M059J (cell line): Measurements from ENCODE around the gene DLST. TPM values are rescaled to one million over a fixed set of nuclear protein-coding genes. Genes with fewer than 3 reads are reported as not detected.
"Not testable (repeated sequence)": the region's sequence is repeated elsewhere in the genome, so short reads cannot be mapped to it uniquely, and the experiment has no call there.

Source experiments
- DNase-seq: peaks from one replicate; pipeline ENCODE4 v3.0.0-alpha.2; 2012; ENCODE audit warnings: low read depth
- total RNA-seq: library from RNA; depleted of rRNA; stranded (reverse); fragments of >200 nt; shearing (Covaris generic); gene quantifications from 2 replicates; pipeline ENCODE4 v1.2.3, GENCODE V29; 2014

The DLST gene
- total RNA-seq, 1 experiment from 2014 or later: 36.1 TPM

DNA sequence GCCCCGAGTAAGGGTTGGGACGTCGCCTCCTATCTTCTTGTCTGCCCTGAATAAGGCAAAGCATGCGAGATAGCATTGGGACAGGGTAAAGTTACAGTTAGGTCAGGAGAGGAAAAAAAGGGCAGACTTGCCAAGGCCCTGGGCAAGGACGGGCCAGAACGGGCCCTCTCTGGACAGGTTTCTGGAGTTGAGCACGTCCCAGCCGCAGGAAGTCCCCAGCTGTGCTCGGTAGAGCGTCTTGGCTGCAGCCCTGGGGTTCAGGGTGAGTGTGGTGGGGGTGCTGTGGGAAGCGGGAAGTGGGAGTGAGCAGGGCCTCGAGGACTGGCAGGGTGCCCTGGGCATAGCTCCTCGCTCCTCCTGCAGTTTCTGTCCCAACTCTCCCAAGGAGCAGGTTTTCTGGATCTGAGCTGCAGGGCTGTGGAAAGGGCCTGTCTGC, 35.9 kb downstream of the DLST start:
- no peak for DNase-seq

DNA sequence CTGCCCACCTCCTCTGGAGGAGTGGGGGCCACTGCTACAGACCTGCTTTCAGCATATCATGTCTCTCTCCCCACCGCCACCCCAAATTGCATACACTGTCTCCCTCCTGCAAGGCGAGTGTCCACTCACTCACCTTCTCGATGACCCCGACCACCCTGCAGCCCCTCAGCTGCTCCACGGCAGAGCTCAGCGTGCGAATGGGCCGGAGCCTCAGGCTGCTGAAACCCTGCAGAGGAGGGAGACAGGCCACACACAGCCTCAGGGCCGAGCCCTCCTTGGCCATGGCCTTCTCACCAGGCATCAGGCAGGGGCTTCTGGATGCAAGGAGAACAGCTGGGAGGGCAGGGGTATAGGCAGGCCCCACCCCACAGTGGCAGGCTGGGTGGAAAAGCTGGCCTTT, 36.7 kb downstream of the DLST start:
- DNase-seq: no peak

DNA sequence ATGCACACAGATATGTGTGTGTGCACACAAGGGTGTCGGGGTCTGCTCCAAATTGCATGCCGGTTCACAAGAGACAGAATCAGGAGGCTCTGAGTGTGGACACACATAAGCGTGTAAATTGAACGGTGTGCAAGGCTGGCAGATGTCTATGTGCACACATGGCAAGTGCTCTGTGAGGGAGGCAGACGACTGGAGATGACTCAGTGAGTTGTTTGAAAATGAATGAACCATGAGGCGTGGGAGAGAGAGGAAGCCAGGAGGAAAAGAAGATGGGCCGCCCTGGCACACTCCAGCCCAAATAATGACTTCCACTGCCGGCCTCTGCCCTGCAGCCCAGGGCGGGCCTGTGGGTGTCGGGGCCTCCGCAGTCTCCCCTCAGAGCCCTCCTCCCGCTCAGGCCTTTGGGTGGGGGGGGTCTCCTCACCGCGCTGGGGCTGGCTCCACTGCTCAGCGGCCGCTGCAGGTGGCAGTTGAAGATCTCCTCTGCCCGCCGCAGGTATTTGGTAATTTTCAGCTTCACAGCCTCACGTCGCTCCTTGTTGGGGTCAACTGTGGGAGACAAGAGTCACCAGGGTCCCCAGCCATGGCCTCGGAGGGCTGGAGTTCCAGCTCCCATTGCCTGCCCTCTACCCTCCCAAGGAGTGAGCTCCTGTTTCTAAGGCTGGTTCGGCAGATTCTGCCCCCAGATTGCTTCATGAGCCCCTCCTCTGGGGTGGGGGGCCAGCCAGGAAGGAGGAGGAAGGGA, 37.9 kb downstream of the DLST start:
- no peak for DNase-seq

DNA sequence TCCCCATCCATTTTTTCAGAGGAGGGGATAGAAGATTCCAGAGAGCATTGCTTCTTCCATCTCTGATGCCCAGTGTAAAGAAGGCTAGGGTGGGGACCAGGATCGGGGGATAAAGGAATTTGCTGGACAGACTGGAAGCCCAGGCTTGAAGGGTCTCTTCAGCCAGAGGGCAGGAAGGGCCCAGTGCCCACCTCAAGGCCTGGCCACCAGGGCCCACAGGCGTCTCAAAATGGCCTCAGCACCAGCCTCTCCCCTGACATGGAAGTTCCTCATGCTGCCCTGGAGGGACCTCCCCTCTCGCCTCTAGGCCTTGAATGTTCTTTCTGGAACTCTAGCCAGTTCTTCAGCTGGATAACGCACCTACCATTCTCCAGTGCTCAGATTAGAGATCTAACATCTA, 38.6 kb downstream of the DLST start:
- DNase-seq: no peak

DNA sequence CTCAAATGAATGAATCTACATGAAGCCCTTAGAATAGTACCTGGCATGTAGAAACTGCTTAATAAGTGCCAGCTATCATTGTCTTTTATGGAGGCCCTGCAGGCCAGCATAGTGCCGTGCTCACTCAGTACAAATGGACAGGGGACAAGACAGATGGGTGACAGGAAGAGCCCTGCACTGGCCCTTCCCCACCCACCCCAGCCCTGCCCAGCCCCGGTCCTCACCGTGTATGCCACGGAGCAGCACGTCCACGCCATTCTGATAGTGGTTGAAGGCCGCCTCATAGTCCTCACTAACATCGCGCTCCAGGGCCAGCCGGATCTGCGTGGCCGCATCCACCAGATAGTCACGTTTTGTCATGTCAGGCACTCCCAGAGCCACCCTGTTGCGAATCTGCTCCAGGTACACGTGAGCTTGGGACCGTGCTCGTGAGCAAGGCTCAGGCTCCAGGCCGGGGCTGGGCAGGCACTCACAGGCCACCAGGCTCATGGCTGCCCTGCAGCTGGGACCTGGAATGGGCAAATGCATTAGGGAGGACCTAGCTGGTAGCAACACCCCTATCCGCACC, 39.4 kb downstream of the DLST start:
- no peak for DNase-seq

DNA sequence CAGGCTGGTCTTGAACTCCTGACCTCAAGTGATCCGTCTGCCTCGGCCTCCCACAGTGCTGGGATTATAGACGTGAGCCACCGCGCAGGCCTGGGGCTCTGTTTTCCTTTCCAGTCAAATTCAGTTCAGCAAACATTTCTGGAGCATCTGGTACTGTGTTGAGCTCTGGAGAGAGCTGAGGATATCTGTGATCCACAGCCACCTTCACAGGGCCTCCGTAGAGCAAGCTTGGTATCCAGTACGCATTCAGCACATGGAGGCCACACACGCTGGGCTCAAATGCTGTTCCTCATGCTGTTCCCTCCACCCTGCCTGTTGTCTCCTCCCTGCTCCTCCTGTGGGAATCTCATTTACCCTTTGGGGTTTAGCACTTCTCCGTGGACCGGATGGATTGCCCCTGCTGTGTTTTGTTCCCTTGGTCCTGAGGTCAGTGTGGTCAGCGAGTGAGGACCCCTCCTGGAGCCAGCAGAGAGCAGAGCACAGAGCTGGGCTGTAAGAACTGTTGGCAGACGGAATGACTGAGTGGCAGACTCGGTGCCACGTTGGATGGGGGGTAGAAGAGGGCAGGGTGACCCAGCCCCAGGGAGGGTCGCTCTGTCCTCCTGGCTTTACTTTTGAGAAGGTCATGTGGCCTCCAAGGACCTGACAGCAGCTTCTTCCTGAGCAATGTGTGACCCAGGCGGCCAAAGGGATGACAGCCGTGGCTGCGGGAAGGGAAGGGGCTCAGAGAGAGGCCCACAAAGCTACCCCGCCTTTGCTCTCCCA, 40.5 kb downstream of the DLST start:
- DNase-seq: no peak

DNA sequence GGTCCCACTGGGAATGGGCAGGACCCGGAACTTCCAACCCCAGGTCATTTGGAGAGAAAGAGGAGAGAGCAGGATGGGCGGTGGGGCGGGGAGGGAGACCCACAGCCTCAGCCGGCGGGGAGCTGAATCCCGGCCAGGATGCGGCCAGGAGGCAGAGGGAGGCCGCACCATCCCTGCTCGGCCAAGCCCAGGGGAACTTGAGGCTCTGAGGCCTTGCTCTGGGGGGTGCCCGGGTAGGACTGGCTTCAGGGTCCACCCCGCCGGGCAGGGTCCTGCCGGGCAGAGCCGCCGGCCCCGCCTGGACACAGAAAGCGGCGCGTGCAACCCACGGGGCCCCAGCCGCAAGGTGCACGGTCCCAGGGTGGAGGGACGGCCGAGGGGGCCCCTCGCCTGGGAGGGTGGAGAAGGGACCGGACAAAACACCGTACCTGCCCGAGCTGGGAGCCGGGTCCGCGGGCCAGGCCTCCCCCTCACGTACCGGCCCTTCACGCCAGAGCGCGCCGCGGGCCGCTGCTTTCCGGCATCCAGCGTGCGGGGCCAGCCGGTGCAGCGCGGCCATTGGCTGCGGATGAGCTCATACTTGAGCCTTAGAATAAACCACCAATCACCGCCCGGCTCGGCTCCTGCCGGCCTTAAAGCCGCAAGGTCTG, 41.2 kb downstream of the DLST start, which contains the start of gene RPS6KL1:
Gene RPS6KL1, minus strand, starts transcription at position 509 of the 650 bp plus-strand sequence. CDS start 1,719 bp downstream, outside the sequence.
- DNase-seq: peak; percentile 54

DNA sequence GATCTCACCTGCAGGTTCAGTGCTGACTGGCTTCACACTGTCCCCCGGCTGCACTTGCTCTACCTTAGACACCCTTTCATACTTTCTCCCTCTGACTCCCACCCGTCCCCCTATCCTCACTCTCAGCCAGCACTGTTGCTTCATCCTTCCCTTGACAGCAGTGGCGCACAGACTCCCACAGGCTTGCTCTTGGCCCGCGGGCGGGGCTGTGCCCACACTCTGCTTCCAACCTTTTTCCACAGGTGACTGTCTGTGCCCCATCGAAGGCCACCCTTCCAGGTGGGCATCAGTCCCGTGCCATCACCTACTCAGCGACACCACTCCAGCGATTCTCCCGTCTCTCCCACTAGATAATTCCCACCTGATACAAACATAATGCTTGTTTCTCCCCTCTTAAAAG, 42.3 kb downstream of the DLST start:
- DNase-seq: no peak

DNA sequence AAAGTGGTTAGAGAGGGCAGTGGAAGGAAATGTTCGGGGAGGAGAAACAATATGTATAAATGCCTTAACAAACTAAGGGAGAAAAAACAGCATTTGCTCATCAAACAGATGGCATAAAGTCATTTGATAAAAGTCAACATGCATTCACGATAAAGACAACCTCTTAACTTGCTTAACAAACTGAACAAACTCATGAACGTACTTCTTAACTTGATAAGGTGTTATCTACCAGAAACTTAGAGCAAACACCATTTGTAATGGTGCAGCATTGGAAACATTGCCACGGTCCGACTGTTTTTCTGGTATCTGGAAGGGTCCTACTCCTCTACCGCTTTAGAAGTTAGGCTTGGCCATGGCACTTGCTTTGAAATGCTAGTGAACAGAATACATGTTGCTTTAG, 45.5 kb downstream of the DLST start:
- DNase-seq: no peak

DNA sequence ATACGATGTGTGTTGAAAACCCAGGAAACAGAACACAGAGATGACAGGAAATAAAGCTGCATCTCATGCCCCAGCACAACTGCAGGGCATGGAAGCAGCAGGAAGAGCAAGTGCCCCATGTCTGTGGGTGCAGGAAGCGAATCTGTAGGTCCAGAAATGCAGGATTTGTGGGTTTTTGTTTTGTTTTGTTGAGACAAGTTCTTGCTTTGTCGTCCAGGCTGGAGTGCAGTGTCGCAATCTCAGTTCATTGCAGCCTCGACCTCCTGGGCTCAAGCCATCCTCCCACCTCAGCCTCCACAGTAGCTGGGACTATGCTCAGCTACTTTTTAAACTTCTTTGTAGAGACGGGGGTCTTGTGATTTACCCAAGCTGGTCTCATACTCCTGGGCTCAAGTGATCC, 47.5 kb downstream of the DLST start:
- no peak for DNase-seq

DNA sequence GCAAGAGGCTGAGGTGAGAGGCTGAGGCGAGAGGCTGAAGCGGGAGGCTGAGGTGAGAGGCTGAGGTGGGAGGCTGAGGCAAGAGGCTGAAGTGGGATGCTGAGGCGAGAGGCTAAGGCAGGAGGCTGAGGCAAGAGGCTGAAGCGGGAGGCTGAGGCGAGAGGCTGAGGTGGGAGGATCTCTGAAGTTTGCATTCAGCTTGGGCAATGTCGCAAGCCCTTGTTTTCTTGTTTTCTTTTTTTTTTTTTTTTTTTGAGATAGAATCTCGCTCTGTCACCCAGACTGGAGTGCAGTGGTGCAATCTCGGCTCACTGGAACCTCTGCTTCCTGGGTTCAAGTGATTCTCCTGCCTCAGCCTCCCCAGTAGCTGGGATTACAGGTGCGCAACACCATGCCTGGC, 50.0 kb downstream of the DLST start:
- DNase-seq: not testable (repeated sequence)

DNA sequence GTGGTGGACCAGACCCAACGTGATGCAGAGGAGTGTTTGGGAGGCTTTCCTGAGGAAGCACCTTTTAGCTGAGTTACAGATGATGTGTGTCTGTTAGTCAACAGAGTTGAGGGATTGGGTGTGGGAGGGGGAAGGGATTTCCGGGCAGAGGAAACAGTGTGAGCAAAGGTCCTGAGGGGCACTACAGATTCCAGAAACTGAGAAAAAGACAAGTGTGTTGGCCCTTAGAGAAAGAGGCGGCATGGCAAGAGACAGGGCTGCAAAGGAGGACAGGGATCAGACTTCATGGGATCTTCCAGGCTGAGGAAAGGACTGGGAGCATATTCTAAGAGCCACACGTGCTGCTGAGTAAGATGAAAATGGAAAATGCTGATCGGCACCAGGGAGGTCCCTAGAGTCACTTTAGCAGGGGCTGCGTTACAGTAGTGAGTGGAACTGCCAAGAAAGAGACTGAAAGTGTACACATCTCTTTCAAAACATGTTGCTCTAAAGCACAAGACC, 50.7 kb downstream of the DLST start:
- DNase-seq: no peak

DNA sequence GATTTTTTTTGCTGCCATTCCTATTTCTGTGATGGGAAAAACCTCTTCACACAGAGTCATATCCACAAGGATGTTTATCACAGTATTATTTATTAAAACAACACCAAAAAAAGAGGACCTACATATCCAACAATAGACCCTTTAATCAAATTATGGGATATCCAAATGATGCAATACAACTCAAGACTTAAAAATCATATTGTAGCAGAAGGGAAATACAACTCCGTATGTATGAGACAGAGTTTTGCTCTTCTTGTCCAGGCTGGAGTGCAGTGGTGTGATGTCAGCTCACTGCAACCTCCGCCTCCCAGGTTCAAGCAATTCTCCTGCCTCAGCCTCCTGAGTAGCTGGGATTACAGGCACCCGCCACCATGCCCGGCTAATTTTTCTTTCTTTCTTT, 51.2 kb downstream of the DLST start:
- not testable (repeated sequence) for DNase-seq

DNA sequence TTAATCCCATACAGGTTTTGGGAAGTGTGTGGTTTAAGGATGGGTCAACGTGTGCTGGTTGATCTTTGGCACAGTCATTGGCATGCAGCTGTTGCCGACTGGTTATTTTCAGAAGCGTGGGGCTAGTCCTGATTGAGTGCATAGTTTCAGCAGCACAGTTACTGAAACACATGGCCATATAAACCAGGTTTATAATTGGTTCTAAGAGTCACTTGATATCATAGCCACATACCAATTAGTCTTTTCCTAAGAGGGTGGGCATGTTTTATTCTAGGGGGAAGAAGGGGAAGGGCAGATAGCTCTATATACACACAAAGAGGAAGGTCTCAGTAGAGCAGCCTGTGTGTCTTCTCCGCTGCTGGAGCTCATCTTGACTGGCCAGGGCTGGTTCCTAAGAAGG, 52.3 kb downstream of the DLST start:
- no peak for DNase-seq

DNA sequence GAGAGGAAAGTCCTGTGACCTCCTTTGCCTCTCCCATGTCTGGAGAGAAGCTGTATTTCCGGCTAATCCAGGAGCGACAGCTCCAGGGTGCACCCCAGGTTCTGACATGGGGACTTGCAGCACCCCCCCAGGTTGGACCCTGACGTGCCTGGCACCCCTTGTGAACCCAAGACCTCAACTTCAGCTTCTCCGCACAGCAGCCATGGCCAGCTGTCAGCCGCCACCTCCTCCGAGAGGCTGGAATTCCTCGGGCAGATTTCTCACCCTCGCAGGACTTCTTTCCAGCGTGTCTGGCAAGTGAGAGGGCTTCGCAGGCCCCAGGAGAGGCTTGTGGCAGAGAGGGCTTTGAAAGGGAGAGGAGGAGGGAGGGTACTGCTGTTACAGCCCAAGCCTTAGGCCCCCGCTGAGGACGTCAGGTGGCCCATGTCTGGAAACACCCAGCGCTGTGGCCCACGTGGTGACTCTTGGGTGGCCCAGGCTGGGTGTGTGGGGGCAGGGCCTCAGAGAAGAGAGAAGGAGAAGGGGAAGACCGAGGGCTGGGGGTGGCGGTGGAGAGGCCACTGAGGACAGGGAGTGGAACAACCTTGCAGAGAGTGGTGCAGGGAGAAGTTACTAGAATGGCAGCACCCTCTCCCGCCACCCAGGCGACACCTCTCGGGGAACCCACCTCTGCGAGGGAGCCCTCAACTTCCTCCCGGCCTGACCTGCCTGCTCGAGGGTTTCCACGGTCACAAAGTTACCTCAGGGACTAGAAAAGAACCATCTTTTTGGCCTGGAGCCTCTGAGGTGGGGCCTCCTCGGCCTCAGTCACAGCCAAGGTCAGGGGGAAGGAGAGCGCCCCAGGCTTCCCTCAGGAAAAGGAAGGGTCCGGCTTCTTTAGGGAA, 53.0 kb downstream of the DLST start:
- no peak for DNase-seq

DNA sequence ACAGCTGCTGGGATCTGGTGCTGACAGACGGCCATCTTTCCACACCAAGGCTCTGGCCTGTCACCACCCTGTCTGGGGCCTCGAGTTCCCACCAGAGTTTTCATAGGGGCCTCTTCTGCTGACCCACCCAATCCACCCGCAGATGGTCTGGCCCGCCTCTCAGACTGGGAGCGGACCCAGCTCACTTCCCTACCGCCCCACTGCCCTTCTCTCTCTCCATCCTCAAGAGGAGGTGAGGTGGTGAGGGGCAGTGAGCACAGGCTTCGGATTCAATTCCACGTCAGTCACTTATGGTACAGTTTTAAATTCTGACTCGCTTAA, 53.6 kb downstream of the DLST start:
- no peak for DNase-seq

DNA sequence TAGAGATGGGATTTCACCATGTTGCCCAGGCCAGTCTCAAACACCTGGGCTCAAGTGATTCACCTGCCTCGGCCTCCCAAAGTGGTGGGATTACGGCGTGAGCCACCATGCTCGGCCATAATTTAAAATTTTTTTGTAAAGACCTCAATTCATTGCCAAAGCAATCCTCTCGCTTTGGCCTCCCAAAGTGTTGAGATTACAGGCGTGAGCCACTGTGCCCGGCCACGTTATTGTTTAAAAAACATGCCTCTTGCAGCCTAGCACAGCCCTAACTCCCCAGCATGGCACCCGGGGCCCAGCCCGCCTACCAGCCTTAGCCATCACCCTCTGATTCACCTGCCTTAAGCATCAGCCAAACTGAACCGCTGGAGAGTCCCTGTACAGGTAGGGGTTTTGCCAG, 54.4 kb downstream of the DLST start:
- no peak for DNase-seq

DNA sequence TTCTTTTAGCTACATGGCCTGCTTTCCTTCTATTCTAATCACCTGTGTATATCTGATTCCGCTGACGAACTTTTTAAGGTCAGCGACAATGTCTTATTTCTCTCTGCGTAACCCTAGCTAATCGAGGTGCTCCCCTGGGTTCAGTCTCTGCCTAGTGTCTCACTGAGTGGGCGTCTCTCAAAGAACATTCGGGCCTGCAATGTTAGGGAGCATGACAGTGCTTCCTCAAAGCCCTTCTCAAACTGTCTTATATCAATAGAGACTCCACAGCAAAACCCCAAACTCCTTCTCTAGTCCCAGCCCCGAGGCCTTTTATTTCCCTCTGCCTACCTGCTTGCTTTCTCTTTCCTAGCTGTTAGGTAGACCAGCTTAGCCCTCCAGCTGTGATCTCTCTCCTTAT, 55.0 kb downstream of the DLST start:
- no peak for DNase-seq

DNA sequence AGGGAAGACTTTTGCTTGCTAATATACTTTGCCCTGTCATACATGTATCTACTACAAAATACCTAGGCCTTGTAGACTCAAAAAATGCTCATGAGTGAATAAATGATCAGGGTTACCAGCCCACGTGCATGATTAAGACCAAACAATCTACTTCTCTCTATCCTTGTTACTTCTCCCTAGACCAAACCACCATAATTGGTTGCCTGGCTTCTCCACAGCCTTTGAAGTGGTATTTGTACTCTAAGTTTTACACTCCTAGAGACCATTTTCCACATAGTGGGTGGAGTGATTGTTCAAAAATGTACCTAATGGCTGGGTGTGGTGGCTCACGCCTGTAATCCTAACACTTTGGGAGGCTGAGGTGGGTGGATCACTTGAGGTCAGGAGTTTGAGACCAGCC, 55.5 kb downstream of the DLST start:
- no peak for DNase-seq

DNA sequence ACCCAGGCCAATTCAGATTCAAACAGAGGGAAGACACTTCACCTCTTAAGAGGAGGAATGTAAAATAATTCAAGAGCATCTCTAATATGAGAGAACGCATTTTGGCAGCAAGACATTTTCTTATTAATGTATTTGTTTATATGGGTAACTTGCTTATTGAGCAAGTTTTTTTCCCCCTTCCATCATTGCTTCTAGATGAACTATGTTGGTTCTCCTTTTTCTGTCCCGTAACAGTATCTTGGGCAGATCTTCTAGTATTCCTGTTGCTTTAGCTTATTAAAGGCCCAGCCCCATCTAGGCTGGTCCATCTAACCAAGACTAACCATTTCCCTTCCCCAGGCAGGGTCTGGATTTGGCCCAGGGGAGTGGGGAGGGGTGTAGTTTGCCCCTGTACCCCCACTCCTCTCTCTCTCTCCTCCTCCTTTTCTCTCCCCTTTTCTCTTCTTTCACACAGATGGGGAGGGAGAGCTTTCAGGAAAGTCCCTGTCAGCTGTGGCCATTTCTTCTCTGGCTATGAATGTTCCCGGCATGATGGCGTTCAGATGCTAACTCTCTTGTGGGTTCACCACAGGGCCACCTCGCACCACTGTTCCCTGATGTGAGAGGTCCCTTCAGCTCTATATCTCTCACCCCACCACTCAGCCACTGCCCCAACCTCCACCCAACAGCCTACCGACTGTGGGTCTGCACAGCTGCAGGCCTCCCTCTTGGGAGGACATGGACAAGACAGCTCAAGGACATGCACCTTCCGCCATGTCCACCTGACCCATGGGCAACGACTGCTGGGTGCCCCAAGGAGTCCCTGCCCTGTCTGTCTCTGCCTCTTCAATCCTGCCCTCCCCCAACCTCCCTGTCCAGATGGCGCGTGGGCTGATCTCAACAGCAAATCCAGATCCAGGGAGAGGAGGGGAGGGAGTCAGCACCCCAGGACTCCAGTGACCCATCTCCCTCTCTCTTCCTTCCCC, 57.1 kb downstream of the DLST start:
- no peak for DNase-seq
